ENCODE results near the gene ATP6V0C. TPM values are rescaled to one million over a fixed set of nuclear protein-coding genes. Genes with fewer than 3 reads are reported as not detected.
"Not testable (repeated sequence)": the region's sequence is repeated elsewhere in the genome, so short reads cannot be mapped to it uniquely, and the experiment has no call there.

ATP6V0C gene
- total RNA-seq, 2 donors from 2014 or later = 94.4 to 127 TPM

- not testable (repeated sequence) for ATAC-seq; H3K9me3 Mint-ChIP-seq; DNase-seq (ENCODE audit: low spot score in 2 of 2)
- Mint-ChIP-seq H3K27ac (peak overlapping the region; percentile 48 to 70), H3K36me3 (peaks cover 0 to 10% of the 10 kb centered on the region in 2 donors)
Measured at GRCh38 chr16:2539192-2539844, 25.6 kb downstream of the ATP6V0C start.

GRCh38 chr16:2539845-2540458, 26.2 kb downstream of the ATP6V0C start:
- H3K27ac Mint-ChIP-seq = peak overlapping the region in 1 of 2 donors; percentile 48
- not testable (repeated sequence) for ATAC-seq, H3K9me3 Mint-ChIP-seq
- H3K36me3 Mint-ChIP-seq = peaks cover 0 to 10% of the 10 kb centered on the region in 2 donors
- DNase-seq (ENCODE audit: low spot score in 2 of 2) = peak in 1 of 2 donors; percentile 55

- H3K9me3 Mint-ChIP-seq, ATAC-seq: not testable (repeated sequence)
Measured at GRCh38 chr16:2540912-2541311, 27.2 kb downstream of the ATP6V0C start.

GRCh38 chr16:2541409-2541808, 27.7 kb downstream of the ATP6V0C start:
- not testable (repeated sequence) for ATAC-seq; DNase-seq (ENCODE audit: low spot score in 2 of 2); H3K9me3 Mint-ChIP-seq
- Mint-ChIP-seq H3K27ac (peak overlapping the region; percentile 48 to 74), H3K36me3 (peaks cover 0 to 10% of the 10 kb centered on the region in 2 donors)

More at GRCh38 chr16:2540912-2541311, 27.2 kb downstream of the ATP6V0C start:
- peak overlapping the region; percentile 48 to 74 for H3K27ac Mint-ChIP-seq
- H3K36me3 Mint-ChIP-seq = peaks cover 0 to 10% of the 10 kb centered on the region in 2 donors
- DNase-seq (ENCODE audit: low spot score in 2 of 2) = not testable (repeated sequence)

- not testable (repeated sequence) for H3K27ac Mint-ChIP-seq; DNase-seq (ENCODE audit: low spot score in 2 of 2); H3K36me3 Mint-ChIP-seq; H3K9me3 Mint-ChIP-seq; ATAC-seq
Measured at GRCh38 chr16:2543771-2544170, 30.0 kb downstream of the ATP6V0C start.

- H3K27ac Mint-ChIP-seq; DNase-seq (ENCODE audit: low spot score in 2 of 2); H3K9me3 Mint-ChIP-seq; H3K36me3 Mint-ChIP-seq; ATAC-seq: not testable (repeated sequence)
Measured at GRCh38 chr16:2550283-2550878, 36.6 kb downstream of the ATP6V0C start.

- H3K27ac Mint-ChIP-seq; H3K9me3 Mint-ChIP-seq; H3K36me3 Mint-ChIP-seq; DNase-seq (ENCODE audit: low spot score in 2 of 2); ATAC-seq: not testable (repeated sequence)
Measured at GRCh38 chr16:2551420-2551889, 37.7 kb downstream of the ATP6V0C start.

- H3K27ac Mint-ChIP-seq; H3K9me3 Mint-ChIP-seq; DNase-seq (ENCODE audit: low spot score in 2 of 2); H3K36me3 Mint-ChIP-seq: not testable (repeated sequence)
- ATAC-seq = peak; percentile 54 to 68
Measured at GRCh38 chr16:2554709-2555425, 41.1 kb downstream of the ATP6V0C start.

GRCh38 chr16:2557150-2557549, 43.4 kb downstream of the ATP6V0C start:
- ATAC-seq; DNase-seq (ENCODE audit: low spot score in 2 of 2); H3K36me3 Mint-ChIP-seq; H3K9me3 Mint-ChIP-seq; H3K27ac Mint-ChIP-seq: not testable (repeated sequence)

- H3K36me3 Mint-ChIP-seq; H3K9me3 Mint-ChIP-seq; H3K27ac Mint-ChIP-seq; DNase-seq (ENCODE audit: low spot score in 2 of 2): not testable (repeated sequence)
- ATAC-seq = peak in 1 of 2 donors; percentile 48
Measured at GRCh38 chr16:2560131-2560797, 46.5 kb downstream of the ATP6V0C start.

- peak; percentile 91 to 97 for ATAC-seq
- peak; percentile 57 to 68 for DNase-seq (ENCODE audit: low spot score in 2 of 2)
- not testable (repeated sequence) for H3K9me3 Mint-ChIP-seq, H3K36me3 Mint-ChIP-seq, H3K27ac Mint-ChIP-seq
Measured at GRCh38 chr16:2560798-2561133, 47.0 kb downstream of the ATP6V0C start.

- H3K27ac Mint-ChIP-seq; H3K9me3 Mint-ChIP-seq; DNase-seq (ENCODE audit: low spot score in 2 of 2); H3K36me3 Mint-ChIP-seq; ATAC-seq: not testable (repeated sequence)
Measured at GRCh38 chr16:2567506-2567905, 53.8 kb downstream of the ATP6V0C start.

GRCh38 chr16:2568573-2568972, 54.8 kb downstream of the ATP6V0C start:
- H3K36me3 Mint-ChIP-seq; H3K9me3 Mint-ChIP-seq; ATAC-seq; DNase-seq (ENCODE audit: low spot score in 2 of 2); H3K27ac Mint-ChIP-seq: not testable (repeated sequence)

Data from activated naive CD4-positive, alpha-beta T cell treated with anti-CD3 and anti-CD28 coated beads, Interleukin-2, amount 50 U/mL, for 72 hours (primary cell).